AG10803 (cell line): ENCODE data around the gene ABRACL.

Experiments
- DNase-seq: peaks from one replicate; pipeline ENCODE4 v3.0.0; 2010; ENCODE audit warnings: low read depth
- H3K4me3 ChIP-seq: 2 replicates; pipeline ENCODE4 v1.5.1; 2011; ENCODE audit warnings: mild to moderate bottlenecking, low read length, control low read depth
- TF ChIP-seq, protein P1 (sequence below): conservative IDR thresholded peaks from 2 replicates; pipeline ENCODE4 v1.5.1; 2011; ENCODE audit warnings: mild to moderate bottlenecking, low read length, control low read depth, inconsistent platforms

Gene ABRACL

DNA sequence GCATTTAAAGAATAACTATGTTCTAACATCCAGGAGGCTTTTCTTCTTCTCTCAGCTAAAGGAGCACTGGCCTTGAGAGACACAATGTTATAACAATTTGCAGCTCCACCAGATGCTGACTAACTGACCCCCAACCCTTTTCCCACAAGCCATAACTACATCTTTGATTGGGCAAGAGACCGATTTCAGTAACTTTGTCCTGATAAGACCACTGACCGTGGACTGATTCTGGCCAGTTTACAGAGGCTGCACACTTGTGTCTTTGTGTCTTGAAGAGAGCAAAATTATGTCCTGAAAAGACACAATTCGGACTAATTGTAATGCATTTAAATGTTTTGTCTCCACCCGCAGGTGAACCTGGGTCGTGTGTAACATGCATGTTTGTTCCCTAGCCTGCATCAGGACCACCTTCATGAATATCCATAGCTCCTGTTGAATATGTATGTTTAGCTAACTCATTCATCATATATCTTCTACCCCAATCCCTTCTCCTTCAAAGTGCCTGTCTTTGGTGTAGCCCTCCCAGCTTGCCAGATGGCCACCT lies 22.3 kb downstream of the ABRACL start:
- H3K4me3 ChIP-seq, result no peak overlapping the region
- TF ChIP-seq, protein P1, sequence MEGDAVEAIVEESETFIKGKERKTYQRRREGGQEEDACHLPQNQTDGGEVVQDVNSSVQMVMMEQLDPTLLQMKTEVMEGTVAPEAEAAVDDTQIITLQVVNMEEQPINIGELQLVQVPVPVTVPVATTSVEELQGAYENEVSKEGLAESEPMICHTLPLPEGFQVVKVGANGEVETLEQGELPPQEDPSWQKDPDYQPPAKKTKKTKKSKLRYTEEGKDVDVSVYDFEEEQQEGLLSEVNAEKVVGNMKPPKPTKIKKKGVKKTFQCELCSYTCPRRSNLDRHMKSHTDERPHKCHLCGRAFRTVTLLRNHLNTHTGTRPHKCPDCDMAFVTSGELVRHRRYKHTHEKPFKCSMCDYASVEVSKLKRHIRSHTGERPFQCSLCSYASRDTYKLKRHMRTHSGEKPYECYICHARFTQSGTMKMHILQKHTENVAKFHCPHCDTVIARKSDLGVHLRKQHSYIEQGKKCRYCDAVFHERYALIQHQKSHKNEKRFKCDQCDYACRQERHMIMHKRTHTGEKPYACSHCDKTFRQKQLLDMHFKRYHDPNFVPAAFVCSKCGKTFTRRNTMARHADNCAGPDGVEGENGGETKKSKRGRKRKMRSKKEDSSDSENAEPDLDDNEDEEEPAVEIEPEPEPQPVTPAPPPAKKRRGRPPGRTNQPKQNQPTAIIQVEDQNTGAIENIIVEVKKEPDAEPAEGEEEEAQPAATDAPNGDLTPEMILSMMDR, result no peak
- no peak for DNase-seq

DNA sequence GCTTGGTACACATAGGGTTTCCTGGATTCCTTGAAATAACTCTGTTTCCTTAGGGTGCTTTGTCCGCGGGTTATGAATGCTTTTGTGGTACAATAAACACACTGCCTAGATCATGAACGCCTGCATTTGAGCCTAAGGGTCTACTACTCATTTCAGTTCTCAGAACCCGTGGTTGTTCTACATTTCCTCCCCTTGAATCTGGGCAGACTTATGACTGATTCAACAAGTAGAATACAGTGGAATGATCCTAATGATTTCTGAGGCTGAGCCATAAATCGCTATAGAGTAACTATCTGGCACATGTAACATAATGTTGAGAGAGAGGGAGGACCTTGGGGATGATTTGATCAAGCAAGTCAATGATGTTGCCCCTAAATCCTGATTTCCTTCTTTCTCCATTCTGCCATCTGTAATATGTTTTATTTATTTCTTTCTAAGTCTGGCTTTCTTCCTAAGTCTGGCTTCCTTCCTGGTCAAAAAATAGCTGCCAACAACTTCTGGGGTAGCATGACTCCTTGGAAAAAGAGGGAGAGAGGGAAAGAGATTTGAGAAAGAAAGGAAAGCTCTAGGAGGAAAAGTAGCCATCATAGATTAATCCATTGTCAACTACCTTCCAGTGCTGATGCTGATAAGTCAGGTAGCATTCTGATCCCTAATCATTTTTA lies 23.0 kb downstream of the ABRACL start:
- no peak for DNase-seq
- H3K4me3 ChIP-seq, result no peak overlapping the region
- TF ChIP-seq, protein P1, result no peak

- H3K4me3 ChIP-seq, result no peak overlapping the region
- TF ChIP-seq, protein P1, result no peak
- DNase-seq, result no peak
Measured at GRCh38 chr6:139053382-139053781, 24.8 kb downstream of the ABRACL start.

- no peak overlapping the region for H3K4me3 ChIP-seq
- DNase-seq, result no peak
- TF ChIP-seq, protein P1, result no peak
Measured at GRCh38 chr6:139054001-139054400, 25.5 kb downstream of the ABRACL start.

- DNase-seq, result no peak
- H3K4me3 ChIP-seq, result no peak overlapping the region
- TF ChIP-seq, protein P1, result no peak
Measured at GRCh38 chr6:139055709-139056108, 27.2 kb downstream of the ABRACL start.

- no peak for DNase-seq
- TF ChIP-seq, protein P1, result no peak
- H3K4me3 ChIP-seq, result no peak overlapping the region
Measured at GRCh38 chr6:139058029-139058428, 29.5 kb downstream of the ABRACL start.

- H3K4me3 ChIP-seq, result no peak overlapping the region
- DNase-seq, result peak; percentile 93
- TF ChIP-seq, protein P1, result no peak
Measured at GRCh38 chr6:139060332-139060731, 31.8 kb downstream of the ABRACL start.
